Lower lobe of right lung (tissue), 2 donors: ENCODE measurements around the gene KIF19. TPM values are rescaled to one million over a fixed set of nuclear protein-coding genes. Genes with fewer than 3 reads are reported as not detected.

Experiments used
- ATAC-seq, 2 donors: fragments of 200-7000 bp; cut with Tn5 transposase; one replicate each; pipeline ENCODE4 v1.9.1; 2020 to 2022; ENCODE audit warnings: mild to moderate bottlenecking in 2 of 2, moderate library complexity in 2 of 2
- DNase-seq: peaks from one replicate; pipeline ENCODE4 v3.0.0-alpha.2; 2020
- H3K27ac ChIP-seq: fragments of 200-600 bp; one replicate; pipeline ENCODE4 v1.8.0; 2022
- H3K27me3 ChIP-seq: fragments of 200-600 bp; one replicate; pipeline ENCODE4 v1.8.0; 2022; ENCODE audit warnings: low read depth
- H3K36me3 ChIP-seq: fragments of 200-600 bp; one replicate; pipeline ENCODE4 v1.8.0; 2022; ENCODE audit warnings: mild to moderate bottlenecking
- H3K4me1 ChIP-seq: fragments of 200-600 bp; one replicate; pipeline ENCODE4 v1.8.0; 2022
- H3K4me3 ChIP-seq: fragments of 200-600 bp; one replicate; pipeline ENCODE4 v1.8.0; 2022; ENCODE audit warnings: mild to moderate bottlenecking
- H3K9me3 ChIP-seq: fragments of 200-600 bp; one replicate; pipeline ENCODE4 v1.8.0; 2022
- intact Hi-C: fragments of 100-400 bp; cut with DNase I; formaldehyde crosslinking; loops from one replicate; pipeline ENCODE4 v1.11.0; 2022
- total RNA-seq: library from RNA; stranded (reverse); fragmentation: NEBNext Ultra II Directional; extraction: Animal tissue kit (Norgen Biotek cat#: 25700); gene quantifications from one replicate; pipeline ENCODE4 v1.2.1, GENCODE V29; 2021
- TF ChIP-seq, protein P1 (sequence below): fragments of 200-600 bp; IDR thresholded peaks from one replicate; pipeline ENCODE4 v1.8.0; 2022; ENCODE audit warnings: antibody characterized with exemption, mild to moderate bottlenecking
- donor health status: DM: no; HTN: yes; CAD: no; lungs with severe emphysema.

KIF19 gene
- total RNA-seq, 1 donor from 2014 or later, result 3.6 TPM

- DNase-seq, result no peak
- no peaks in the 10 kb centered on the region for H3K4me1 ChIP-seq
- no peaks in the 10 kb centered on the region for H3K36me3 ChIP-seq
- H3K9me3 ChIP-seq, result no peaks in the 10 kb centered on the region
- TF ChIP-seq, protein P1, sequence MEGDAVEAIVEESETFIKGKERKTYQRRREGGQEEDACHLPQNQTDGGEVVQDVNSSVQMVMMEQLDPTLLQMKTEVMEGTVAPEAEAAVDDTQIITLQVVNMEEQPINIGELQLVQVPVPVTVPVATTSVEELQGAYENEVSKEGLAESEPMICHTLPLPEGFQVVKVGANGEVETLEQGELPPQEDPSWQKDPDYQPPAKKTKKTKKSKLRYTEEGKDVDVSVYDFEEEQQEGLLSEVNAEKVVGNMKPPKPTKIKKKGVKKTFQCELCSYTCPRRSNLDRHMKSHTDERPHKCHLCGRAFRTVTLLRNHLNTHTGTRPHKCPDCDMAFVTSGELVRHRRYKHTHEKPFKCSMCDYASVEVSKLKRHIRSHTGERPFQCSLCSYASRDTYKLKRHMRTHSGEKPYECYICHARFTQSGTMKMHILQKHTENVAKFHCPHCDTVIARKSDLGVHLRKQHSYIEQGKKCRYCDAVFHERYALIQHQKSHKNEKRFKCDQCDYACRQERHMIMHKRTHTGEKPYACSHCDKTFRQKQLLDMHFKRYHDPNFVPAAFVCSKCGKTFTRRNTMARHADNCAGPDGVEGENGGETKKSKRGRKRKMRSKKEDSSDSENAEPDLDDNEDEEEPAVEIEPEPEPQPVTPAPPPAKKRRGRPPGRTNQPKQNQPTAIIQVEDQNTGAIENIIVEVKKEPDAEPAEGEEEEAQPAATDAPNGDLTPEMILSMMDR, result no peak
- peaks cover 28% of the 10 kb centered on the region for H3K27me3 ChIP-seq
- ATAC-seq, result no peak
- no peak overlapping the region for H3K27ac ChIP-seq
- intact Hi-C loops, result no loop called here
- no peak overlapping the region for H3K4me3 ChIP-seq
Measured at GRCh38 chr17:74342224-74342623, 16.2 kb downstream of the KIF19 start.

- H3K27ac ChIP-seq, result no peak overlapping the region
Measured at GRCh38 chr17:74343121-74343520, 17.1 kb downstream of the KIF19 start.

GRCh38 chr17:74343526-74344284 lies 17.7 kb downstream of the KIF19 start:
- no peak overlapping the region for H3K4me3 ChIP-seq
- H3K27ac ChIP-seq, result no peak overlapping the region
- H3K36me3 ChIP-seq, result no peaks in the 10 kb centered on the region
- H3K4me1 ChIP-seq, result no peaks in the 10 kb centered on the region
- TF ChIP-seq, protein P1, result no peak
- ATAC-seq, result no peak
- intact Hi-C loops, result no loop called here
- no peaks in the 10 kb centered on the region for H3K9me3 ChIP-seq
- no peak for DNase-seq
- peaks cover 28% of the 10 kb centered on the region for H3K27me3 ChIP-seq

More at GRCh38 chr17:74343121-74343520, 17.1 kb downstream of the KIF19 start:
- no peak for ATAC-seq
- DNase-seq, result no peak
- Histone ChIP-seq H3K9me3 (no peaks in the 10 kb centered on the region), H3K4me3 (no peak overlapping the region), H3K36me3 (no peaks in the 10 kb centered on the region), H3K4me1 (no peaks in the 10 kb centered on the region), H3K27me3 (peaks cover 28% of the 10 kb centered on the region)
- intact Hi-C loops, result no loop called here
- TF ChIP-seq, protein P1, result no peak

GRCh38 chr17:74344658-74345057 lies 18.6 kb downstream of the KIF19 start:
- Histone ChIP-seq H3K4me1 (no peaks in the 10 kb centered on the region), H3K27ac (no peak overlapping the region), H3K4me3 (no peak overlapping the region), H3K36me3 (no peaks in the 10 kb centered on the region), H3K9me3 (no peaks in the 10 kb centered on the region), H3K27me3 (peaks cover 35% of the 10 kb centered on the region)
- TF ChIP-seq, protein P1, result no peak
- intact Hi-C loops, result no loop called here
- ATAC-seq, result no peak
- DNase-seq, result no peak

DNA sequence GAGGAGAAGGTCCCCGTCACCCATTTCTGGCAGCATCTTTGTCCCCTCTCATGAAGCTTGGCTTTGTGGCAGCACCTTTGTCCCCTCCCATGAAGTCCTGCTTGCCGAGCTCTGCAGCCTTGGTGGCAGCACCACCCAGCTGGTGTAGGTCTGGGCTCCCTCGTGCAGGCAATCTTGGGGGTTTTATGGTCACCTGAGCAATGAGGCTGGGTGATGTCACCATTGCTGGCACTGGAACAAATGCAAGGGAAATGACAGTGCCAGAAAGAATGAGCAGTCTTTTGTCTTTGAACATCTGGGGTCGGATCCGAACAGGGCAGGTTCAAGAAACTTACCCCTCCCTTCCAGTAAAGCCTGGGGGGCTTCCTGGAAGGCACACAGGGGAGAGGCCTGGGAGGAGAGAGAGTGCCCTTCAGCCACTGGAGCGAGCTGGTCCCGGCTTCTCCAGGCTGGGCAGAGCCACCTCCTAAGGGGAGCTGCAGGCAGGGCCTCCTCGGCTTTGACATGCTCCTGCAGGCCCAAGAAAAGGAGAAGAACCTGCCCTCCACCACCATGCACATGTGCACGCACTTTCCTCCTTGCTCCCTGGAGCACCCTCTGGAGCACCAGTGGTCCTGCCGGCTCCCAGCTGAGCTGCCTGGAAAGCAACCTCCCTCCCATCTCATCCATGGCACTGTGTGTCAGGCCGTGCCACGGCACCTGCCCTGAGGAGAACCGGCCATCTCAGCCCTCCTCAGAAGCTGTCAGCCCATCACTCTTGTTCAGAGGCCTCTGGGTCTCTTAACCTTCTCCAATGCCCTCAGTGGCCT lies 19.6 kb downstream of the KIF19 start:
- Histone ChIP-seq H3K4me1 (no peaks in the 10 kb centered on the region), H3K4me3 (no peak overlapping the region), H3K9me3 (no peaks in the 10 kb centered on the region), H3K27ac (no peak overlapping the region), H3K36me3 (no peaks in the 10 kb centered on the region), H3K27me3 (peaks cover 42% of the 10 kb centered on the region)
- DNase-seq (no peak), ATAC-seq (no peak)
- intact Hi-C loops, result no loop called here
- TF ChIP-seq, protein P1, result no peak
